Measurements from ENCODE around the gene MC3R. TPM values are rescaled to one million over a fixed set of nuclear protein-coding genes. Genes with fewer than 3 reads are reported as not detected.

The MC3R gene
- total RNA-seq, 1 donor from 2014 or later: not detected

GRCh38 chr20:56245761-56246160 is 2.8 kb upstream of the MC3R start:
- Mint-ChIP-seq H3K9me3 (no peaks in the 10 kb centered on the region), H3K27ac (no peak overlapping the region), H3K4me3 (no peak overlapping the region), H3K27me3 (peaks cover 20% of the 10 kb centered on the region), H3K4me1 (no peaks in the 10 kb centered on the region), H3K36me3 (ENCODE audit: low read depth) (no peaks in the 10 kb centered on the region)
- CTCF ChIA-PET: no interaction called here
- no peak for ATAC-seq (ENCODE audit: low read depth)
- no peak for DNase-seq
- intact Hi-C loops (cut with micrococcal nuclease): loop anchor here (5.0 kb wide), 1 partner anchor 1102 kb away; no protein-coding TSS in a partner anchor
- no peak for TF ChIP-seq CTCF (IDR thresholded peaks at IDR 0.05)
- POLR2A ChIA-PET: no interaction called here

GRCh38 chr20:56249244-56249955 is 868 bp downstream of the MC3R start:
- no peak for TF ChIP-seq CTCF (IDR thresholded peaks at IDR 0.05)
- no peak for ATAC-seq (ENCODE audit: low read depth)
- POLR2A ChIA-PET: no interaction called here
- intact Hi-C loops (cut with micrococcal nuclease): loop anchor here (5.0 kb wide), 1 partner anchor 1098 kb away; no protein-coding TSS in a partner anchor
- Mint-ChIP-seq H3K27ac (no peak overlapping the region), H3K27me3 (peaks cover 35% of the 10 kb centered on the region), H3K4me1 (no peaks in the 10 kb centered on the region), H3K36me3 (ENCODE audit: low read depth) (no peaks in the 10 kb centered on the region), H3K4me3 (no peak overlapping the region), H3K9me3 (no peaks in the 10 kb centered on the region)
- DNase-seq: no peak
- CTCF ChIA-PET: no interaction called here

GRCh38 chr20:56249956-56250355 is 1.4 kb downstream of the MC3R start:
- DNase-seq (no peak), ATAC-seq (ENCODE audit: low read depth) (no peak)
- intact Hi-C loops (cut with micrococcal nuclease): loop anchor here (5.0 kb wide), 1 partner anchor 1097 kb away; no protein-coding TSS in a partner anchor
- Mint-ChIP-seq H3K27me3 (peaks cover 36% of the 10 kb centered on the region), H3K36me3 (ENCODE audit: low read depth) (no peaks in the 10 kb centered on the region), H3K4me3 (no peak overlapping the region), H3K4me1 (no peaks in the 10 kb centered on the region), H3K9me3 (no peaks in the 10 kb centered on the region), H3K27ac (no peak overlapping the region)
- TF ChIP-seq CTCF (IDR thresholded peaks at IDR 0.05): no peak
- ChIA-PET POLR2A (no interaction called here), CTCF (no interaction called here)

- H3K4me1 Mint-ChIP-seq: no peaks in the 10 kb centered on the region
- no peak overlapping the region for H3K27ac Mint-ChIP-seq
- intact Hi-C loops (cut with micrococcal nuclease): no loop called here
- H3K4me3 Mint-ChIP-seq: no peak overlapping the region
- no peak for TF ChIP-seq CTCF (IDR thresholded peaks at IDR 0.05)
- no peaks in the 10 kb centered on the region for H3K9me3 Mint-ChIP-seq
- POLR2A ChIA-PET: no interaction called here
- CTCF ChIA-PET: interaction anchor here (1.5 kb wide), 1 partner anchor 9 kb away, joined by 3 read pairs; the partner anchor contains the start of gene MC3R
- H3K36me3 Mint-ChIP-seq (ENCODE audit: low read depth): no peaks in the 10 kb centered on the region
- no peak for DNase-seq
- H3K27me3 Mint-ChIP-seq: peaks cover 7% of the 10 kb centered on the region
- ATAC-seq (ENCODE audit: low read depth): no peak
These were observed 9.1 kb downstream of the MC3R start for GRCh38 chr20:56257604-56258003.

- no peak overlapping the region for H3K27ac Mint-ChIP-seq
- no peaks in the 10 kb centered on the region for H3K4me1 Mint-ChIP-seq
- no peak for TF ChIP-seq CTCF (IDR thresholded peaks at IDR 0.05)
- CTCF ChIA-PET: no interaction called here
- ATAC-seq (ENCODE audit: low read depth) (no peak), DNase-seq (no peak)
- intact Hi-C loops (cut with micrococcal nuclease): no loop called here
- no peaks in the 10 kb centered on the region for H3K27me3 Mint-ChIP-seq
- H3K4me3 Mint-ChIP-seq: no peak overlapping the region
- POLR2A ChIA-PET: no interaction called here
- no peaks in the 10 kb centered on the region for H3K36me3 Mint-ChIP-seq (ENCODE audit: low read depth)
- no peaks in the 10 kb centered on the region for H3K9me3 Mint-ChIP-seq
These were observed 11.4 kb downstream of the MC3R start for GRCh38 chr20:56259948-56260347.

Measured in activated B cell treated with CpG ODN at 0.5 μM for 24 hours (primary cell).